Retinal pigment epithelial cell (primary cell): ENCODE data around the gene POU2AF1.

Experiments
- DNase-seq: peaks from one replicate; pipeline ENCODE4 v3.0.0-alpha.2; 2010; ENCODE audit warnings: low read depth
- H3K4me3 ChIP-seq: 2 replicates; pipeline ENCODE4 v1.5.1; 2011; ENCODE audit warnings: mild to moderate bottlenecking, low read length, control low read depth, moderate library complexity
- TF ChIP-seq, protein P1 (sequence below): conservative IDR thresholded peaks from 2 replicates; pipeline ENCODE4 v1.5.1; 2011; ENCODE audit warnings: low read depth, low read length, control low read depth, inconsistent platforms

The POU2AF1 gene

DNA sequence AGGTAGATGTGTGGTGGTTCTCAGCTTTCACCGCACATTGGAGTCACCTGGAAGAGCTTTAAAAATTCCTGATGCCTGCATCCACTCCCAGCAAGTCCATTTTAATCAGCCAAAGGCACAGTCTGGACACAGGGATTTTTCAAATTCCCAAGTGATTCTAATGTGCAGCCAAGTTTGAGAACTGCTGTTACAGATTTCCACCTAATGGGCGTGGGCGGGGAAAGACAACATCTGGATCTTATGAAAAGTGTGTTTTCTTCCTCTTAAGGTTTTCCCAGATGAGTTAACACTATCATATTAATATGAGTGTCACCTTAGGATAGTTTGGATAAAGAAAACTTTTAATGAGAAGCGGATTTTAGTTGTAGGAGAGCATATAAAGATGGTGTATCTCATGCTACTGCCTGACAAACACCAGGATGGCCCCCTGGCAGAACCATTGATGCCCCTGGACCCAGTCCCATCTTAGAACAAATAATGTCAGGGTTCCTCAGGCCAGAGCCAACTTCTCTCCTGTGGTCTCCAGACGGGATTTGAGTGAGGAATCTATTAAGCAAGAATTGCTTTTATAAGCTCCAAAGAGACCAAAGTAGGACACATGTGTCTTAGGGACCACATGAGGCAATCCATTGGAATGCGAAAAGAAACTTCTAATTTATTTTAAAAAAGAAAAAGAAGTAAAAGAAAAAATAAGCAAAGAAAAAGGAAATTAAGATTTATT, 31.9 kb downstream of the POU2AF1 start:
- H3K4me3 ChIP-seq: no peak overlapping the region
- no peak for DNase-seq
- TF ChIP-seq, protein P1, sequence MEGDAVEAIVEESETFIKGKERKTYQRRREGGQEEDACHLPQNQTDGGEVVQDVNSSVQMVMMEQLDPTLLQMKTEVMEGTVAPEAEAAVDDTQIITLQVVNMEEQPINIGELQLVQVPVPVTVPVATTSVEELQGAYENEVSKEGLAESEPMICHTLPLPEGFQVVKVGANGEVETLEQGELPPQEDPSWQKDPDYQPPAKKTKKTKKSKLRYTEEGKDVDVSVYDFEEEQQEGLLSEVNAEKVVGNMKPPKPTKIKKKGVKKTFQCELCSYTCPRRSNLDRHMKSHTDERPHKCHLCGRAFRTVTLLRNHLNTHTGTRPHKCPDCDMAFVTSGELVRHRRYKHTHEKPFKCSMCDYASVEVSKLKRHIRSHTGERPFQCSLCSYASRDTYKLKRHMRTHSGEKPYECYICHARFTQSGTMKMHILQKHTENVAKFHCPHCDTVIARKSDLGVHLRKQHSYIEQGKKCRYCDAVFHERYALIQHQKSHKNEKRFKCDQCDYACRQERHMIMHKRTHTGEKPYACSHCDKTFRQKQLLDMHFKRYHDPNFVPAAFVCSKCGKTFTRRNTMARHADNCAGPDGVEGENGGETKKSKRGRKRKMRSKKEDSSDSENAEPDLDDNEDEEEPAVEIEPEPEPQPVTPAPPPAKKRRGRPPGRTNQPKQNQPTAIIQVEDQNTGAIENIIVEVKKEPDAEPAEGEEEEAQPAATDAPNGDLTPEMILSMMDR: no peak

DNA sequence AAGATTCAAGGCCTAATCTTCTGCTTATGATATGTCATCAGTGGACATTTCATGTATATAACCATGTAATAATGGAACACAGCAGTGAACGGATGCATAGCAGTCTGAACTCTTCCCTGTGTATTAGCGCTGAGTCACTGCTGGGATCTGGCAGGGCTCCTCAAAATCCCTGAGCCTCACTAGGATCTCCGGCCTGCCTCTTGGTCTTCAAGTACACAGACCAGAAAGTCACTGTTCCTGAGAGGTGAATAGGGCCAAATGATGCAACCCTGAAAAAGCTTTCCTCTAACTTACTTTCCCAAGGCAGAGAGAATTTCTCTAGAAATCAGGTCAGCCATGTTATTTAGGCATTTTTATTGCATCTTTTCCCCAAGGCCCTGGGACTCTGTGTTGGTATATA, 35.0 kb downstream of the POU2AF1 start:
- TF ChIP-seq, protein P1: no peak
- H3K4me3 ChIP-seq: no peak overlapping the region
- no peak for DNase-seq

DNA sequence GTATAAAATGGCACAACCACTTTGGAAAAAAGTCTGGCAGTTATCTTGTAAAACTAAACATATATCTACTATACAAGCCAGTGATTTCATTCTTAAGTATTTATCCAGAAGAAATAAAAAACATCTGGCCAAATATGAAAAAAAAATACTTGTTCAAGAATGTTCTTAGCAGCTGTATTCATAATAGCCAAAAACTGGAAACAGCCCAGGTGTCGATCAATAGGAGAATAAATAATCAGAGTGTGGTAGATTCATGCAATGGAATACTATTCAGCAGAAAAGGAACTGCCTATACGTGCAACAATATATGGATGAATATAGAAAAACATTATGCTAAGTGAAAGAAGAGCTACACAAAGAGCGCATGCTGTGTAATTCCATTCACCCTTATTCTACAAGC, 36.7 kb downstream of the POU2AF1 start:
- H3K4me3 ChIP-seq: no peak overlapping the region
- no peak for DNase-seq
- TF ChIP-seq, protein P1: no peak

GRCh38 chr11:111339758-111340388, 39.2 kb downstream of the POU2AF1 start:
- no peak overlapping the region for H3K4me3 ChIP-seq
- no peak for DNase-seq
- TF ChIP-seq, protein P1: no peak

DNA sequence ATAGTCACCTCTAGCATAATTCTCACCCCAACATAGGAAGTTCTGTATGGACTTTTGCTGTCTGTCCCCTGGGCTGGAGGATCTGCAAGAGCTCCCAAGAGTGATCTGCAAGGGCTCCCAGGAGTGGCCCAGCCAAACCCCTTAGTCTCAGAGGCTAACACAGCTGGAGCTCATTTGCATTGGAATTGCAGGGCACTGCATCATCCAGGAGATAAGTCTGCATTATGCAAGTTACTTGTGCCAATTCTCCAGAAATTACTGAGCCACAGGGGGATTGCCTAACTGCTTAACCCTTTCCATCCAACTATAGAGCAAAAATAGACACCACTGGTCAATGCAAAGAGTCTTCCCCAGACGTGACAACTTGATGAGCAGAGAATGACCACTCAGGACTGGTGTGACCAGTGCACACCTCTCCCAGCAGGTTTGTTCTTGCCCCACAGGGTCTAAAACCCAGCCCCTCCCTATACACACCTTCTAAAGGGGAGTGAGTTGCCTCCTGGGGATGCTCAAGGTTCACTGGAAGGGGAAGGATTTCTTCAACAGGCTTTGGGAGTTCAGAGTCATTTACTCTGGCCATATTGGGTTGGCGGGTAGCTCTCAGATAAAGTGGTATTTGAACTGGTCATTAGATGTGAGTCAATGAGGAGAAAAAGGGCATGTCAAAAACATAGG, 42.4 kb downstream of the POU2AF1 start:
- no peak for DNase-seq
- TF ChIP-seq, protein P1: no peak

GRCh38 chr11:111336062-111336461, 43.0 kb downstream of the POU2AF1 start:
- no peak overlapping the region for H3K4me3 ChIP-seq
- no peak for DNase-seq
- TF ChIP-seq, protein P1: no peak

More for the DNA sequence above, 42.4 kb downstream of the POU2AF1 start:
- no peak overlapping the region for H3K4me3 ChIP-seq
